Measurements from ENCODE around the gene SRP72.

SRP72 gene

DNA sequence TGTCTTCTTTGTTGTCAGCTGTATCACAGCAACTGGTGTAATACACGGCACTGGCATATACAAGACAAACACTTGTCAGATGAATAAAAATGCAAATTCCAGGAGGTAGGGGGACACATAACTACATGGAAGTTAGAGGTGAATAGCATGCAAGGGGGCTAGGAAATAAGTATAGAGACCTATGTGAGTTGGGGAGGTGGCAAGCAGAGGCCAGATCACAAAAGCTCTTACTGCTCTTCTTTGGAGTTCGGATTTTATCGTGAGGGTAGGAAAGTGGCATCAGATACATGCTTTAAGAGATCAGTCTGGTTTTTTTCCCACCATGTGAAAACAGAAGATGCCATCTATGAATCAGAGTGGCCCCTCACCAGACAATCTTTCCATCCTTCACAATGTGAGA, 2.8 kb upstream of the SRP72 start:
- no peak for DNase-seq (ENCODE audit: low read depth, low spot score)

DNA sequence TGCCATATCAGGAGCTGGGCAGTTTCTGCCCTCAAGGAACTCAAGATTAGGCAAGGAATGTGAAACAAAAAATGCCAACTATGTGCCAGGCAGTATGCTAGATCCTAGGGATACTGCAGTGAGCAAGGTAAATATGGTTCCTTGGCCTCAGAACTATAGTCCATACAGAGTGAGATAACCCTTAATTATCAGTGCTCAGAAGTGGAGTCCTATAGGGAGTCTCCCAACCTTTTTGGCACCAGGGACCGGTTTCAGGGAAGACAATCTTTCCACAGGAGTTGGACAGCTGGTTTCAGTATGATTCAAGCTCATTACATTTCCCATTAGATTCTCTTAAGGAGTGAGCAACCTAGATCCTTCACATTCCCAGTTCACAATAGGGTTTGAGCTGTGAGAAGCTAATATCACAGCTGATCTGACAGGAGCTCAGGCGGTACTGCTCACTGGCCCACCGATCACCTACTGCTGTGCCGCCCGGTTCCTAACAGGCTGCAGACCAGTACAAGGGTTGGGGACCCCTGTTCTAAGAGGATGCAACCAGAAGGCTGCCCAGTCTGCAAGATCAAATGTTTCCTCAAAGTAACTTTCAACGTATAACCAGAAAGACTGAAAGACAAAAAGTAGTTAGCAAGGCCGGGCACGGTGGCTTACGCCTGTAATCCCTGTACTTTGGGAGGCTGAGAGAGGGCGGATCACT, 1.7 kb upstream of the SRP72 start:
- peak; percentile 36 for DNase-seq (ENCODE audit: low read depth, low spot score)

DNA sequence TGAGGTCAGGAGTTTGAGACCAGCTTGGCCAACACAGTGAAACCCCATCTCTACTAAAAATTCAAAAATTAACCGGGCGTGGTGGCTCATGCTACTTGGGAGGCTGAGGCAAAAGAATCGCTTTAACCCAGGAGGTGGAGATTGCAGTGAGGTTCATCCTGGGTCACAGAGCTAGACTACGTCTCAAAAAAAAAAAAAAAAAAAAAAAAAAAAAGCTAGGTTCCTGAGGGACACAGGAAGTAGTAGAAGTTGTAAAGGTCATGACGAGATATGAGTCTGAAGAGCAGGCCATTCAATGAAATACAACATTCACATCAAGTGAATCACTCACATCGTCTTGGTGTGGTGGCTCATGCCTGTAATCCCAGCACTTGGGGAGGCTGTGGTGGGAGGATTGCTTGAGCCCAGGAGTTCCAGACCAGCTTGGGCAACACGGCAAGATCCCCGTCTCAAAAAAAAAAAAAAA, 1.1 kb upstream of the SRP72 start:
- DNase-seq (ENCODE audit: low read depth, low spot score): peak; percentile 53

DNA sequence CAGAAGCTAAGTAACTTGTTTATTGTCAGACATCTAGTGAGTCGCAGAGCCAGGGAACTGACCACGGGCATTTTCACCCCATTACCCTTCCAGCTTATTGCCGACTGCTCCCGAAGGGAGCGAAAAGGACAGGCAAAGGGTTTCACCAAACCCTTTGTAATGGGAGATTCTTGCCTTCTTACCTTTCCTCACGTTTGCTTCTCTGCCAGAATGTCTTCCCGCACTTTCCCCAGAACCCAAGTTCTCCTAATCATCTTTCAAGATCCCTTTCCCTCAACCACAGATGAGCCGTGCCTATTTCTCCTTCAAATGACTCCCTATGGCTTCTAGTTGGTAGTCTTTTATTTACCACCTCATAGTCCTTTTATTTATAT, 520 bp upstream of the SRP72 start:
- no peak for DNase-seq (ENCODE audit: low read depth, low spot score)

DNA sequence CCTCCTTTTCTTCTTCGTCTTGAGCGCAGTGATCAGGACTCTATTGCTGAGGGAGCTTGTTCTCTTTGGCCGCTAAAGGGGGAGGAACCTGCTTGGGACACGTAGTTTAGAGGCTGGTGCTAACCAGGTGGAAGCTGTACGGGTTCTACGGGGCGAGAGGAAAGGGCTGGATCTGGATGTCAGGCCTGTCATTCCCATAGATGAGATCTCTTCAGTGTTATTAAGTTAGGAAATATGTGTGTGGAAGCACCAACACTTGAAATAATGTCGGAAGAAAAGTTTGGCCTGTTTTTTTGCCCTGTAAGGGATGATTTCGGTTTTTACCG, 643 bp downstream of the SRP72 start:
- DNase-seq (ENCODE audit: low read depth, low spot score): peak; percentile 64

GRCh38 chr4:56469489-56470210, 2.2 kb downstream of the SRP72 start:
- DNase-seq (ENCODE audit: low read depth, low spot score): no peak

- DNase-seq (ENCODE audit: low read depth, low spot score): no peak
These were observed 8.5 kb downstream of the SRP72 start for GRCh38 chr4:56475917-56476316.

GRCh38 chr4:56477192-56477702, 9.8 kb downstream of the SRP72 start:
- DNase-seq (ENCODE audit: low read depth, low spot score): no peak

DNA sequence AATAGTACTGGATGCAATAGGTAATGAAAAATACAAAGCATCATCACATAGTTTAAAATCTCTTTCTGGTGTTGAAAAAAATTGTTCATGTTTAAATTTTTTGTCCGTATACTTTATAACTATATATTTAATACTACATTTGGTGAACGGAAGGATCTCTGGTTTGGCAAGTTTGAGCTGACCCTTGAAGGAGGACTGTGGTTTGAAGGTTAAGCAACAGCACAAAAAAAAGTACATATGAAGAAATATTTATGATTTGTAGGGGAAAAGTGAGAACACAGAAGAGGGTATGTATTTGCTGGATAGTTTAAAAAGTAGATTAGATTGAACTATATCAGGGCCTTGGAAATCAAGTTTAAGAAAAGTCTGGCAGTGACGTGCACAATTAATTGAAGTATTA, 13.3 kb downstream of the SRP72 start:
- no peak for DNase-seq (ENCODE audit: low read depth, low spot score)

DNA sequence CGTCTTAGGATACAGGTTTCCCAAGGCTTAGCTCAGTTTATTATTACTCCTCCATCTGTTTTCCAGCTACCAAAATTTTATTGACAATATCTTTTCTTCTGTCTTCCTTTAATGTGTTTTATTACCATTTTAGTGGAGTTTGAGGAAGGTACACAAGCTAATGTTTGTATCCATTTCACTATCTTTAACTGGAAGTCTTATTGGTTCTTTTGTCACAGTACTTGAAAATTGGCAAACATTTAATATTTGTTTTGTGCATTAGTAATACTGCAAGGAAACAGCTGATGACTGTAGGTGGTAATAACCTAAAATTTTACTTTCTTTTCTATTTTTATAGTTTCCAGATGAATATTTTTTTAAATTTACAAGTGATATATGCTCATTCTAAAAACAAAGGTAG, 28.8 kb downstream of the SRP72 start:
- DNase-seq (ENCODE audit: low read depth, low spot score): no peak

GRCh38 chr4:56505269-56506130, 38.1 kb downstream of the SRP72 start, which contains the start of gene ARL9:
ARL9 (plus strand) TSS chr4:56505791; CDS start chr4:56505863, 72 bp downstream.
- peak; percentile 86 for DNase-seq (ENCODE audit: low read depth, low spot score)

DNA sequence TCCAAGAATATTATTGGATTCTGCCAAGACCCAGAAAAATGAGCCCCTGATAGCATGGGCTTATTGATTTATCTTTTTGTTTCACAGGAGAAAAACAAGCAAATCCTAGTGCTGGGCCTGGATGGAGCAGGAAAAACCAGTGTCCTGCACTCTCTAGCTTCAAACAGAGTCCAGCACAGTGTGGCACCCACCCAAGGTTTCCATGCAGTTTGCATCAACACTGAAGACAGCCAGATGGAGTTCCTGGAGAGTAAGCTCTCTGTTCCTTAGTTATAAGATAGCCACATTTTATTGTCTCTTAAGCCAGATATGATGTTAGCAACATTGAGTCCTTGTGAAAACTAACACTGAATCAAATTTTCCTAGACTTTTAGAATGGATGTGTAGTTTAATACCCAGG, 43.7 kb downstream of the SRP72 start:
- no peak for DNase-seq (ENCODE audit: low read depth, low spot score)

GRCh38 chr4:56512166-56512565, 44.7 kb downstream of the SRP72 start:
- DNase-seq (ENCODE audit: low read depth, low spot score): no peak

- DNase-seq (ENCODE audit: low read depth, low spot score): no peak
These were observed 46.1 kb downstream of the SRP72 start for GRCh38 chr4:56513517-56513916.

DNA sequence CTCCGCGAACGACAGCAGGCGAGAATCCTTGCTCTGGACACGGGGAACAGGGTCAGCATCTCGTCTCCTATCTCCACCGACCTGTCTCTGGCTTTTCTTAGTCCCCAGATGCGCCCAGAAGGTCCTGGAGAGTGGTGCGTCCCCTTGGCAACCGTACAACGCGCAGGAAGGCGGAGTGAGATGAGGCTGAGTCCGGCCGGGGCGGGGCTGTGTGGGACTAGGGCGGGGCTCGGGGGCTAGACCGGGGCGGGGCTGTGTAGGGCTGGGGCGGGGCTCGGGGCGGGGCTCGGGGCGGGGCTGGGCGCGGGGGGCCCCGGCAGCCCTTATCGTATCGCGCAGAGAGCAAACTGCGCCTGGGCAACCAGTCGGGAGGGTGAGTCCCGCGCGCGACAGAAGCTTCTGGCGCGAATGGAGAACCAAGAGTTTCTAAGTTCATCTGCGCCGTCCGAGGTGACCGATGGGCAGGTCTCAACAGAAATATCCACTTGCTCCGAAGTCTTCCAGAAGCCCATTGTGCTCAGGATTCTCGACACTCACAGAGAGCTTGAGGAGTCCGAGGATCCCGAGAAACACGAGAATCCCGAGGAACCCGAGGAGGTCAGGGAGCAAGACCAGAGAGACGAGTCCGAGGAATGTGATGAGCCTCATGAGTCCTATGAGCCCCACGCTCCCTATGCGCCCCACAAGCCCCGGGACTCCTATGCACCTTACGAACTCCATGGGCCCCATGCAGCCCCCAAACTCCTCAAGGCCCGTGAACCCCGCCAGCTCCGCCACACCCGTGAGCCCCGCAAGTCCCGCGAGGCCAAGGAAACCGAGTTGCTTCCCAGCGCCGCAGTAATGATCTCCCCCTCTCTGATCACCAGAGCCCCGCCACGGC, 63.1 kb downstream of the SRP72 start:
- peak; percentile 79 for DNase-seq (ENCODE audit: low read depth, low spot score)

DNA sequence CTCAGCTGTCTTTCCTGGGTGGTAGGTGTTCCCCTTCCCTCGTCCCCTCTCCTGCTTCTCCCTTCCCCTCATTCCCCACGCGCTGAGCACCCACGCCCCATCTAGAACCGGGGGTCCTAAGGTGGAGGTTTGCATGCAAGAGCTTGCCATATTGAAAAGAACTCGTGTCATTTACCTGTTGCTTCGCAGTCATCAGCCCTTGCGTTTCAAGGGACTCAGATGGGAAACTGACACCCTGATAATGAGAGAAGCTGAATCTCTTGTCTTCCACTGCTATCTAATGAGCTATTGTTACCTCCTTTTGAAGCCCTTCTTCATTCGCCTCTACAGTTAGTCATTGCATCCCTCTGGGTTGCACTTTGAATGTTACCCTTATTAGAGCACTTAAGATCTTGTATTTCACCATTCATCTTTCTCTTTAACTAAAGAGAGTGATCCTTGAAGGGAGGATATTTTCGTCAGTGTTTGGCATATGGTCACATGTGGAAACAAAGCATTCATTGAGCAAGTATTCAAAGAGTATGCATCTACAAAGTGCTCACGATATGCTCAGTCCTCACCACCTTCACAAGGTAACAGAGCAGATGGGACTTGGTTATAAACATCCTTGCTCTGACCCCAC, 63.8 kb downstream of the SRP72 start:
- DNase-seq (ENCODE audit: low read depth, low spot score): no peak

DNA sequence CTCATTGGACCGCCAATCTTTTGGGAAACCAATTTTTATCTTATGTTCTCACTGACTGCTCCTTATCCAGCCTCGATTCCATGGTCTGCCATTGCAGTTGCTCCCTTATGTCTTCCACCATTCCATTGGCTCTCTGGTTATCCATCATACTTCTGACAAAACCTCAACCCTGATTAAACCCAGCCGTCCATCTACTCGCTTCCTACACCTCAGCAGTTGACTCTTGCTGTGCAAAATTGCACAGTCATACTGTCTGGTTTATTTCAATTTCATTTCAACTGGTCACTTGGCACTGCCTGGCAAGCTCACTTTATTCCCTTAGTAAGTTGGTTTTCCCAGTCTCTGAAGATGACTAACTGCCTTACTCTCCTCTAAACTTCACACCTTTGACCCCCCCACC, 64.4 kb downstream of the SRP72 start:
- no peak for DNase-seq (ENCODE audit: low read depth, low spot score)

DNA sequence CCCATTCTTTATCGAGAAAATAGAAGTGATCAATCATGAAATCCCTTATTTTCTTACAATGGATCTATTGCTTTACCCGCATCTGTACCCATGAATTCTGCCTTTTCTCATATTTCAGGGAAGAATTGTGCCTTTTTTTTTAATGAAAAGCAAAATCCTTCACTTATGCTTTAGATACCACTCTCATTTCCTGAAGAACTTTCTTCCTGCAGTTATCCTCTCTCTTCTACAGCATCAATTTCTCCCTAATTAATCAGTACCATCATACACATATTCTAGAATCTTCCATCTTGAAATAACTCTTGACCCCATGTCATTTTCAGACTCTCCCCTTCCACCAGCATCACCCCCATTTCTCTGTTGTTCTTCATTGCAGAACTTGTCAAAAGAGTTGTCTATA, 64.8 kb downstream of the SRP72 start:
- DNase-seq (ENCODE audit: low read depth, low spot score): no peak

- DNase-seq (ENCODE audit: low read depth, low spot score): peak; percentile 20
These were observed 68.5 kb downstream of the SRP72 start for GRCh38 chr4:56535915-56536314.

GRCh38 chr4:56537147-56537546, 69.7 kb downstream of the SRP72 start:
- DNase-seq (ENCODE audit: low read depth, low spot score): no peak

GRCh38 chr4:56540826-56541225, 73.4 kb downstream of the SRP72 start:
- no peak for DNase-seq (ENCODE audit: low read depth, low spot score)
